GM19239 (cell line): ENCODE results near the gene SOX12.

Experiments
- DNase-seq: peaks from one replicate; pipeline ENCODE4 v3.0.0; 2011; ENCODE audit warnings: low spot score; ENCODE audit not compliant: insufficient read length
- FAIRE-seq: peaks from 2 replicates; lab custom pipeline; 2011; peaks lifted over from hg19 to GRCh38; lab: Jason Lieb, UNC

The SOX12 gene

GRCh38 chr20:300345-300990 is 24.9 kb upstream of the SOX12 start:
- FAIRE-seq (no peak), DNase-seq (no peak)

- FAIRE-seq (no peak), DNase-seq (no peak)
These were observed 23.2 kb upstream of the SOX12 start for GRCh38 chr20:301886-302848.

DNA sequence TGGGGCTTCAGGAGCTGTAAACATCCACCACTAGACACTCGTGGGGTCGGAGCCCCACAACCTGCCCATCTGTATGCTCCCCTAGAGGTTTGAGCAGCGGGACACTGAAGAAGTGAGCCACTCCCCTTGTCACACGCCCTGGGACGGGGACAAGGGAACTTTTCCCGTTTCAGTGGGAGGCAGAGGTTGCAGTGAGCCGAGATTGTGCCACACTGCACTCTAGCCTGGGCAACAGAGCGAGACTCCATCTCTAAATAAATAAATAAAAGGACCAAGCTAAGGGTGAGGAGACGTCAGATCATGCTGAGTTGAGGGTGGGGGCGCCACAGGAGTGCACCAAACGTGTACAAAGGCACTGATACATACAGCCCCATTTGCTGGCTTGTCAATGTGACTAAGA is 19.6 kb upstream of the SOX12 start:
- FAIRE-seq (no peak), DNase-seq (no peak)

DNA sequence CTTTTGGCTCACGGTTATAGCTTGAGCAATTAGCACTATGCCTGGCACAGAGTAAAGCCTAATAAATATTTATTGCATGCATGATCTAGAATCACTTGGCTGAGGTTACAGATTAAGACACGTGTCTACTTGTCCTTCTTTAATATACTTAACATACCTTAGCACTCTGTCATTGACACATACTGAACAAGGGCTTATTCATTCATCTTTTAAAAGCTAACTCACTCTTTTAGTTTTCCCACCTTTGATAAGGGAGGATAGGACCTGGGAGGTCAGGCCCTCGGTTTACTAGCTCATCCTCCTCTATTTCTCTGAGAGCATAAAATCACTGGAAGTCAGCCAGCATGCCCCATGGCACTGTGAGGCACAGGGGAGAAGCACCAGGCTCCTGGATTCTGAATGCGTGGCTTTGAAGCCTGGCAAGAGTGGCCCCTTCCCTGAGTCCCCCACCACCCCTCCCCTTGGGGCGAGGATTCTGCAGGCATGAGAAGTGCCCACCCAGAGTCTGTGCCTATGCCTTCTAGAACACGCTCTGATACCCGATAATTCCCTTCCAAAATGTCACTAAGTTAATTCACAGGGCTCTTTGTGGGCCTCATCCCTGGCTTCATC is 16.8 kb upstream of the SOX12 start:
- DNase-seq (no peak), FAIRE-seq (no peak)

- DNase-seq (no peak), FAIRE-seq (peak; percentile 28)
These were observed 16.0 kb upstream of the SOX12 start for GRCh38 chr20:309306-309840.

DNA sequence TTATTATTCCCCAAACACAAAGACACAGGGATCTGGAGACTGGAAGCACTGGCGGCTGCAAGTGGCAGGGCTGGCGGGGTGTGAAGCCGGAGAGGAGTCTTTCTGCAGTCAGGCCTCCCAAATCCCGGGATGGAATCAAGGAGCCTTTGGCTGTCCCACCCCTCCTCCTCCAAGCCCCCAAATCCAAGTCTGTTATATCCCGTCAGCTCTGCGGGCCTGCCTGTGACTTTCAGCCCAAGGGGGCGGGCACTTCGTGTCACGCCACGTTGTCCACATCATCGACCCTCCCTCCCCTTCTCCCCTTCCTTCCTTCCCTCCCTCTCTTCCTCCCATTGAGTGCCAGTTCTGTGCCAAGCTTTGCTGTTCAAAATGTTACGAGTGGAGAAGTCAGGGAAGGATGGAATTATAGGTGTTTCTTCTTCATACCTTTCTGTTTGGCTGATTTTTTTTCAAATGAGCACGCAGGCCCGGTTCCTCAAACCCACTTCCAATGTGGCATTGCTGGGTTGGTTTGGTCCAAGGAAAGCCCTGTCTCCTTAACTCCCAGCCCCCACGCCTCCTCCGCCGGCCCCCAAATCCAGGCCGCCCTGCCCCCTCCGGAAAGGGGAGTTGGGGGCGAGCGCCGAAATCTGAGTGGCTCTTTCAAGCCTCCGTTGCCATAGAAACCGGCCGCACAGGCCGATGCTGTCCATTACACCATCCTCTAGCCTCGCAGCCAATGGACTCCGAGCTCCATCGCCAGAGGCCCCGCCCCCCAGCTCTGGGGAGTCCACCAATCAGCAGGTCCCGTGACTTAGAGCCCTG is 15.3 kb upstream of the SOX12 start:
- peak; percentile 91 for DNase-seq
- peak; percentile 97 for FAIRE-seq

DNA sequence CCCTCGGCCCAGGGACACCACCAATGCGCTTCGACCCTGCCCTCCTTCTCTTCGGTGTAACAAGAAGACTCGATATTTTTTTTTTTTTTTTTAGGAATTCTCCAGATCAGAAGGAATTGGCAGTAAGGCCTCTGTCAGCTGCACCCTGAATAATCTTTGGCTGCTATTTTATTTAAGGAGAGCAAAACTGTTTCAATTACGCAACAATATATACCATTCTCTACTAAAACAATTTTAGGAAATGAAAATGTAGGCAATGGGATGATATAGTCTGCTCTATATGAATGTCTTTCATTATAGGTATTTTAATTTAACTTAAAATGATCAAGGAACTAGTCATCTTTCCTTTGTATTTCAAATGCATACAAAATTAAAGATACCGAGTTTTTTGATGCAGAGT is 14.7 kb upstream of the SOX12 start:
- no peak for DNase-seq
- FAIRE-seq: no peak

DNA sequence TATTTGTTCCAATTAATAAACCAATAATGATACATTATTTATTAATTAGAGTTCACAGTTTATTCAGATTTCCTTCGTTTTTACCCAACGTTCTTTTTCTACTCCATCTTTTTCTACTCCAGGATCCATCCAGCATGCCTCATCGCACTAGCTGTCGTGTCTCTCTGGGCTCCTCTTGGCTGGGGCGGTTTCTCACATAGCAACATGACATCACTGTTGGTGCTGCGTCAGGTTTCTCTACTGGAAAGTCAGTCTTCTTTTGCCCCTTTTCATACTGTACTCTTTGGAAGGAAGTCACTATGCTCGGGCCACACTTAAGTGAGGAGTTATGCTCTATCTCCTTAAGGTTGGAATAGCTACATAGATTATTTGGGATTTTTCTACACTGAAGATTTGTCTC is 13.7 kb upstream of the SOX12 start:
- no peak for FAIRE-seq
- DNase-seq: no peak

GRCh38 chr20:312067-312466 is 13.3 kb upstream of the SOX12 start:
- no peak for DNase-seq
- FAIRE-seq: no peak

DNA sequence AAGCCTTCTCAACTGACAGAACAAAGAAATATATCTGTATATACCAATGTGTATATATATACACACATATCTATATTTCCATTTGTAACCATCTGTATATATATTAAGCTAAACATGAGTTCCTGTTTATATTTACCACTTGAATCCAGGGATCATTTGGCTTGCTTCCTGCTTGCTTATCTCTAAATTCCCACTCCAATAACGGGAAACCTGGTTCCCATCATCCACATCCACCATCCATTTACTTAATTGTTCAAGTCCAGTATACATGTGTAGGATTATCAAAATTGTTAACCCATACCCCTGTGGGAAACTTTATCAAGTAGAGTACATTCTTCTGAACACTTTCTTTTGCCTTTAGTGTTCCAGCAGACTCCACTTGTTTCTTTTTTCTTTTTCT is 12.5 kb upstream of the SOX12 start:
- FAIRE-seq (no peak), DNase-seq (no peak)

GRCh38 chr20:313402-313801 is 11.9 kb upstream of the SOX12 start:
- FAIRE-seq (no peak), DNase-seq (no peak)

DNA sequence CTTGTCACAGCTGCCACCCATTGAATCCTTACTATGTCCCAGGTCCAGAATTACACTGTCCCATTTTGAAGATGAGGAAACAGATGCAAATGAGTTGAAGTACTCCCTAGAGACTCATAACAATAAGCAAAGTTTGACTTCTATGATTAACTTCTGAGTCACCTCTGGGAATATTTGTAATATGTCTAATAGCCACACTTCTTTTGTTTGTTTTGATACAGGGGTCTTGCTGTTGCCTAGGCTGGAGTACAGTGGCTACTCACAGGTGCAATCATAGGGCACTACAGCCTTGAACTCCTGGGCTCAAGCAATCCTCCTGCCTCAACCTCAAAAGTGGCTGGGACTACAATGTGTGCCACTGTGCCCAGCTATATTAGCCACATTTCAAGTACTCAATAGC is 11.4 kb upstream of the SOX12 start:
- no peak for DNase-seq

DNA sequence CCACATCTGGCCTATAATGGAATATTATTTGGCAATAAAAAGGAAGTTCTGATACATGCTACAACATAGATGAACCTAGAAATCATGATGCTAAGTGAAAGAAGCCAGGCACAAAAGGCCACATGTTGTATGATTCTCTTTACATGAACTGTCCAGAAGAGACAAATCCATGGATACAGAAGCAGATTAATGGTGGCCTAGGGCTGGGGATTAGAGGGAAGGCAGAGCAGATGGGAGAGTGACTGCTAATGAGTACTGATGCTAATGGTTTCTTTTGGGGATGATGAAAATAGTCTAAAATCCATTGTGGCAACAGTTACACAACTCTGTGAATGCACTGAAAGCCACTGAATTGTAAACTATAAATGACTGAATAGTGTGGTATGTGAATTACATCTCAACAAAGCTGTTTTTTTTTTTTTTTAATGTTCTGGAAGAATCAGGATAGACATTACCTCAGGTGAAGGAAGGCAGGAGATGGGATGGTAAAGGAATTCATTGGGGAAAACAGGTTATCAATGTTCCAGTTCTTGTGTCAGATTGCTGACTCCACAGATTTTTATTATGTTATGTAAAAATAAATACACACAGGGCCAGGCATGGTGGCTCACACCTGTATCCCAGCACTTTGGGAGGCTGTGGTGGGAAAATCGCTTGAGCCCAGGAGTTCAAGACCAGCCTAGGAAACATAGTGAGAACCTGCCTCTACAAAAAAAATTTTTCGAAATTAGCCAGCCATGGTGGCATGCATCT is 8.9 kb upstream of the SOX12 start:
- DNase-seq: no peak
- no peak for FAIRE-seq

More for the DNA sequence above, 11.4 kb upstream of the SOX12 start:
- FAIRE-seq: no peak

DNA sequence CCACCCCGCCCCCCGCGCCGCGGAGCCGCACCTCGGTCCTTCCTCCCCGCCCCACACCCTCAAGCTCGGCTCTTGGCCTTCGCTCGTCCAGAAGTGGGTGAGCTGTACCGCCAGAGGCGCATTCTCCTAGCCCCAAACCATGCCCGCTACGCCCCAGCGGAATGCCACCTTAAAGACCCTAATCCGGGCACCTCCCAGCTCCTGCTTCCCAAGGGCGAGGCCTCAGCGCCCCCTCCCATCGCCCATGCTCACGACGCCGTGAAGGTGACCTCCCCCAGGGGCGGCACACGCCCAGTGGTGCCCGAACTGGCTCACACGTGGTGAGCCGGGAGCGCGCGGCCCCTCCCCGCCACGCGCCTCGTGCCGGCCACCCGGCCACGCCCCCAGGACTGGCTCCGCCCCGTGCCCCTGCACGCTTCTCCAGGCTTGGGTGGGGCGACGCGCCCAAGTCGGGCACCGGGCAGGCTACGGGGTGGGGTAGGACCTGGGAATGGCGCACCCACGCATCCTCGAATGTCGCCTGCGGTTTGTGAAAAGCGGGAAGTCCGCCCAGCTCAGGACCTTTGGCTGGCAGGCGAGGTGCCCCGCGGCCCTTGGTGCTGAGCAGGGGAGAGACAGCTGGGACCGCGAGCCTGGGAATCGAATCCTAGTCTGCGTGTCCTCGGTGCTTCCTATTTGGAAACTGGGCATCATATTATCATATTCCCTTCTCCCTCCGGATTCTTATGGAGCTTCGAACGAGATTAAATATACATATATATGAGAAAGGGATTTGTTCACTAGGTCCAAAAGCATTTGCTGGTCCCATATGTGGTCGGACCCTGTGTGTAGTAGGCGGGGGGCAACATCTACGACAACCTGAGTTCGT is 941 bp upstream of the SOX12 start:
- FAIRE-seq (peak; percentile 97), DNase-seq (peak; percentile 89)

- DNase-seq (peak; percentile 39), FAIRE-seq (no peak)
These were observed 715 bp downstream of the SOX12 start for GRCh38 chr20:325889-326644.

GRCh38 chr20:326645-327185 is 1.4 kb downstream of the SOX12 start:
- FAIRE-seq (no peak), DNase-seq (no peak)

- DNase-seq (peak; percentile 62), FAIRE-seq (peak; percentile 51)
These were observed 2.1 kb downstream of the SOX12 start for GRCh38 chr20:327186-328026.
